Mesothelial cell of epicardium (in vitro differentiated cells): Measurements from ENCODE around the gene CARD8. TPM values are rescaled to one million over a fixed set of nuclear protein-coding genes. Genes with fewer than 3 reads are reported as not detected.
"Not testable (repeated sequence)": the region's sequence is repeated elsewhere in the genome, so short reads cannot be mapped to it uniquely, and the experiment has no call there.

Experiments
- DNase-seq, 2 experiments: peaks; one replicate each; pipeline ENCODE4 v3.0.0; 2021; ENCODE audit warnings: low spot score in 2 of 2; ENCODE audit not compliant: unreplicated experiment in 2 of 2
- H3K27ac Mint-ChIP-seq: 2 replicates; pipeline ENCODE4 v1.8.0; 2021; ENCODE audit warnings: mixed read lengths
- H3K27me3 Mint-ChIP-seq: 2 replicates; pipeline ENCODE4 v1.8.0; 2021; ENCODE audit warnings: low read depth, mixed read lengths
- H3K36me3 Mint-ChIP-seq: 2 replicates; pipeline ENCODE4 v1.8.0; 2021; ENCODE audit warnings: mixed read lengths
- H3K4me1 Mint-ChIP-seq: 2 replicates; pipeline ENCODE4 v1.8.0; 2021; ENCODE audit warnings: mixed read lengths
- H3K4me3 Mint-ChIP-seq: 2 replicates; pipeline ENCODE4 v1.8.0; 2021; ENCODE audit warnings: mild to moderate bottlenecking, moderate library complexity, mixed read lengths
- H3K9me3 Mint-ChIP-seq: 2 replicates; pipeline ENCODE4 v1.8.0; 2021; ENCODE audit warnings: mixed read lengths
- total RNA-seq: library from RNA; stranded (reverse); gene quantifications from 3 replicates; pipeline ENCODE4 v1.2.1, GENCODE V29; 2021
- TF ChIP-seq, protein P1 (sequence below): fragments of 200-600 bp; sonication (generic); IDR thresholded peaks from one replicate; pipeline ENCODE4 v1.5.0; 2021; ENCODE audit warnings: antibody characterized with exemption; ENCODE audit not compliant: unreplicated experiment

The CARD8 gene
- total RNA-seq, 1 donor from 2014 or later: 51.5 TPM

DNA sequence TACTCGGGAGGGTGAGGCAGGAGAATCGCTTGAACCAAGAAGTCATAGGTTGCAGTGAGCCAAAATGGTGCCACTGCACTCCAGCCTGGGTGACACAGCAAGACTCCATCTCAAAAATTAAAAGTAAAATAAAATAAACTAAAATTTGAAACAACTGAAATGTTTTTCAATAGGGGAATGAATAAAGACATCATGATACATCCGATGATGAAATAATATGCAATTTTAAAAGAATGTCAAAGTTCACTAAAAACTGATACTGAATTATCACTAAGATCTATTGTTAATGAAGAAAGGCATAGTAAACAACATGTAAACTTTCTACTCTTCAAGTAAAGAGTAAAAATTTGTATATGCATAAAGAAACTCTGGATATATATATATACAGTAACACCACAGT, 8.5 kb downstream of the CARD8 start:
- Mint-ChIP-seq H3K36me3 (peaks cover 18% of the 10 kb centered on the region), H3K27me3 (no peaks in the 10 kb centered on the region)

DNA sequence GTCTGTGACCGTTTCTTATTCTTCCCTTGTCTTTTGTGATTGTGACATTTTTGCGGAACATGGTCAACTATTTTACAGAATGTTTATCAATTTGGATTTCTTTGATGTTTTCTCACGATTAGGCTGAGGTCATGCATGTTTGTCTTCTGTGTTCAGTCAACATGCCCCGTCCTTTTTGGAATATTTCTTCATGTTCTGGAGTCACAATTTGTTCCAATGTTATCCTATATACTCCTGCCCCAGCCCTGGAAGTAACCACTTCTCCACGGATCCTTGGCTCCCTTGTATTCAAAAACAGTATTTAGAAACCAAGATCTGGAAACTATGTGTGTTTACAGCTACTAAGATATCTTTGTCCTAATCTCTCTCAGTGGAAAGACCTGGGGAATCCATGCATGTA, 9.6 kb downstream of the CARD8 start:
- H3K36me3 Mint-ChIP-seq: peaks cover 25% of the 10 kb centered on the region
- H3K27me3 Mint-ChIP-seq: no peaks in the 10 kb centered on the region
- H3K27ac Mint-ChIP-seq: no peak overlapping the region
- TF ChIP-seq, protein P1, sequence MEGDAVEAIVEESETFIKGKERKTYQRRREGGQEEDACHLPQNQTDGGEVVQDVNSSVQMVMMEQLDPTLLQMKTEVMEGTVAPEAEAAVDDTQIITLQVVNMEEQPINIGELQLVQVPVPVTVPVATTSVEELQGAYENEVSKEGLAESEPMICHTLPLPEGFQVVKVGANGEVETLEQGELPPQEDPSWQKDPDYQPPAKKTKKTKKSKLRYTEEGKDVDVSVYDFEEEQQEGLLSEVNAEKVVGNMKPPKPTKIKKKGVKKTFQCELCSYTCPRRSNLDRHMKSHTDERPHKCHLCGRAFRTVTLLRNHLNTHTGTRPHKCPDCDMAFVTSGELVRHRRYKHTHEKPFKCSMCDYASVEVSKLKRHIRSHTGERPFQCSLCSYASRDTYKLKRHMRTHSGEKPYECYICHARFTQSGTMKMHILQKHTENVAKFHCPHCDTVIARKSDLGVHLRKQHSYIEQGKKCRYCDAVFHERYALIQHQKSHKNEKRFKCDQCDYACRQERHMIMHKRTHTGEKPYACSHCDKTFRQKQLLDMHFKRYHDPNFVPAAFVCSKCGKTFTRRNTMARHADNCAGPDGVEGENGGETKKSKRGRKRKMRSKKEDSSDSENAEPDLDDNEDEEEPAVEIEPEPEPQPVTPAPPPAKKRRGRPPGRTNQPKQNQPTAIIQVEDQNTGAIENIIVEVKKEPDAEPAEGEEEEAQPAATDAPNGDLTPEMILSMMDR: no peak
- H3K9me3 Mint-ChIP-seq: no peaks in the 10 kb centered on the region
- no peak for DNase-seq
- peaks cover 10% of the 10 kb centered on the region for H3K4me1 Mint-ChIP-seq
- no peak overlapping the region for H3K4me3 Mint-ChIP-seq

More for the DNA sequence above, 8.5 kb downstream of the CARD8 start:
- H3K27ac Mint-ChIP-seq: no peak overlapping the region
- H3K4me1 Mint-ChIP-seq: peaks cover 10% of the 10 kb centered on the region
- TF ChIP-seq, protein P1: no peak
- no peak for DNase-seq
- no peak overlapping the region for H3K4me3 Mint-ChIP-seq
- no peaks in the 10 kb centered on the region for H3K9me3 Mint-ChIP-seq

DNA sequence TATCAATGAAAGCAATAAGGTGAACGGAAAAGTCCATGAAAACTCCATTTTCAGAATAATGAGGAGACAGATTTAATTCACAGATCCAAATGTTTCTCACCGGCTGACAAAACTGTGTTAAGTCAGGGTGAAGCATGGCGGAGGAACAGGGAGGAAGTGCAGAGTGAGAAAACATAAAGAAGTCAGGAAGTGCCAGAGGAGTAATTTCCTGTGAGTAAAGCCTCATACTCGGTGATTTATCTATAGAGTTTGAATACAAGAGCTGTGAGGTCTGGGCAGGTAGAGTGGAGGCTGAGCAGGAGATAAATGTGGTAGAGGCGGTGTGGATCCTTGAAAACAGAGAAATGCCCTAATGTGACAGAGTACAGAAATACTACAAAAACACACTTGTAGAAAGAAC, 11.4 kb downstream of the CARD8 start:
- H3K9me3 Mint-ChIP-seq: no peaks in the 10 kb centered on the region
- peaks cover 30% of the 10 kb centered on the region for H3K36me3 Mint-ChIP-seq
- H3K4me3 Mint-ChIP-seq: no peak overlapping the region
- no peak for DNase-seq
- H3K4me1 Mint-ChIP-seq: peaks cover 8% of the 10 kb centered on the region
- H3K27ac Mint-ChIP-seq: peak overlapping the region; percentile 44
- TF ChIP-seq, protein P1: no peak
- no peaks in the 10 kb centered on the region for H3K27me3 Mint-ChIP-seq

DNA sequence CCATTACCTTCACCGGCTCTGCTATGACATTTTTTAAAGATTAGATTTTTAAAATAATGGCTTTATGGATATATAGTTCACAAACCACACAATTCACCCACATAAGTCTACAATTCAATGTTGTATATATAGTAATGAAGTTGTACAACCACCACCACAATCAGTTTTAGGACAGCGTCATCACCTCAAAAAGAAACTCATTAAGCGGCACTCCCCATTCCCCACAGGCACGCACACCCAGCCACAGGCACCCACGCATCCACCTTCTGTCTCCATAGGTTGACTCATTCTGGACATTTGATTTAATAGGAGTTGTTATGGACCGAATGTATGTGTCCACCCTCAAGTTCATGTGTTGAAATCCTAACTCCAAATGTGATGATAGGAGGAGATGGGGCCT, 13.9 kb downstream of the CARD8 start:
- peaks cover 39% of the 10 kb centered on the region for H3K36me3 Mint-ChIP-seq
- not testable (repeated sequence) for H3K4me1 Mint-ChIP-seq, DNase-seq, H3K9me3 Mint-ChIP-seq, H3K27me3 Mint-ChIP-seq, H3K27ac Mint-ChIP-seq, H3K4me3 Mint-ChIP-seq

DNA sequence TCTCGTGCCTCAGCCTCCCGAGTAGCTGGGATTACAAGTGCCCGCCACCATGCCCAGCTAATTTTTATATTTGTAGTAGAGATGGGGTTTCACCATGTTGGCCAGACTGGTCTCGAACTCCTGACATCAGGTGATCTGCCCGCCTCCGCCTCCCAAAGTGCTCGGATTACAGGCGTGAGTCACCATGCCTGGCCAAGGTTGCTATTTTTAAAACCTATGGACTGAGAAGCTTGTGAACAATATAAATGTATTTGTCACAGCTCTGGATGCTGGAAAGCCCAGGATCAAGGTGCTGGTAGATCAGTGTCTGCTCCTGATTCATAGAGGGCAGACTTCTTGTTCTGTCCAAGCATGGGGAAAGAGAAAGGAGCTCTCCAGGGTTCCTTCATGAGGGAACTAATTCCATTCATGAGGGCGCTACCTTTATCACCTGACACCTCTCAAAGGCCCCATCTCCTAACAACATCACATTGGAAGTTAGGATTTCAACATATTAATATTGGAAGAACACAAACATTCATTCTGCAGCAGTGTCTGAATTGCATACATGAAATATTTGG, 16.1 kb downstream of the CARD8 start:
- Mint-ChIP-seq H3K4me3 (no peak overlapping the region), H3K36me3 (peaks cover 40% of the 10 kb centered on the region), H3K27ac (no peak overlapping the region), H3K27me3 (no peaks in the 10 kb centered on the region), H3K9me3 (no peaks in the 10 kb centered on the region), H3K4me1 (peaks cover 6% of the 10 kb centered on the region)
- no peak for DNase-seq
- TF ChIP-seq, protein P1: no peak

DNA sequence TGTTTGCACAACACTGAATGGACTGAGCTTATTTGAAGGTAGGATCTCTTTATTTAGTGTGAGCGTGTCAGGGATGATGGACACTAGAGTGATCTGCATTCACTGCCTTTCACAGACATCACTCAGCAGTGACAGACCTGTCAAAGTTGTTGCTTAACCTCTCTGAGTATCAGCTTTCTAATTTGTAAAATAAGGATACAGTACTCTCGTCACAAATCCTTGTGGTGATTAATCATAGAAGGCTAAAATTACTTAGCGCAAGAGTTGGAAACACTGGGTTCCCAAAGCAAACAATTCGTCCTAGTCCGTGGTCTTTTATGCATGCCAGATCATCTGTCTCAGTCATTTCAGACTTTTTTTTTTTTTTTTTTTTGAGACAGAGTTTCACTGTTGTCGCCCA, 16.6 kb downstream of the CARD8 start:
- Mint-ChIP-seq H3K4me1 (peaks cover under 1% of the 10 kb centered on the region), H3K27ac (no peak overlapping the region), H3K36me3 (peaks cover 43% of the 10 kb centered on the region), H3K27me3 (no peaks in the 10 kb centered on the region), H3K9me3 (no peaks in the 10 kb centered on the region), H3K4me3 (no peak overlapping the region)
- no peak for DNase-seq
- TF ChIP-seq, protein P1: no peak
